ENCODE measurements around the gene HEPACAM.
"Not testable (repeated sequence)": the region's sequence is repeated elsewhere in the genome, so short reads cannot be mapped to it uniquely, and the experiment has no call there.

Gene HEPACAM

GRCh38 chr11:124935548-124936514 is at the start of gene HEPACAM:
HEPACAM (minus strand) TSS chr11:124936047; CDS start chr11:124936006, 41 bp downstream.
- TF ChIP-seq POLR2A (IDR thresholded peaks at IDR 0.05; ENCODE audit: low read depth, low read length) = no peak
- FAIRE-seq = no peak
- DNase-seq (ENCODE audit: insufficient read length, low spot score) = no peak

- no peak for TF ChIP-seq POLR2A (IDR thresholded peaks at IDR 0.05; ENCODE audit: low read depth, low read length)
- DNase-seq (ENCODE audit: insufficient read length, low spot score) = no peak
- FAIRE-seq = no peak
Observed at GRCh38 chr11:124984512-124984854, 48.6 kb upstream of the HEPACAM start.

GRCh38 chr11:124983674-124984511 is 48.0 kb upstream of the HEPACAM start:
- FAIRE-seq (no peak), DNase-seq (ENCODE audit: insufficient read length, low spot score) (no peak)
- no peak for TF ChIP-seq POLR2A (IDR thresholded peaks at IDR 0.05; ENCODE audit: low read depth, low read length)

- no peak for DNase-seq (ENCODE audit: insufficient read length, low spot score)
- FAIRE-seq = no peak
- no peak for TF ChIP-seq POLR2A (IDR thresholded peaks at IDR 0.05; ENCODE audit: low read depth, low read length)
Observed at GRCh38 chr11:124982043-124982442, 46.2 kb upstream of the HEPACAM start.

GRCh38 chr11:124978316-124978715 is 42.5 kb upstream of the HEPACAM start:
- DNase-seq (ENCODE audit: insufficient read length, low spot score) = no peak
- TF ChIP-seq POLR2A (IDR thresholded peaks at IDR 0.05; ENCODE audit: low read depth, low read length) = no peak
- no peak for FAIRE-seq

GRCh38 chr11:124977006-124977405 is 41.2 kb upstream of the HEPACAM start:
- FAIRE-seq (no peak), DNase-seq (ENCODE audit: insufficient read length, low spot score) (no peak)
- no peak for TF ChIP-seq POLR2A (IDR thresholded peaks at IDR 0.05; ENCODE audit: low read depth, low read length)

- FAIRE-seq (no peak), DNase-seq (ENCODE audit: insufficient read length, low spot score) (no peak)
- TF ChIP-seq POLR2A (IDR thresholded peaks at IDR 0.05; ENCODE audit: low read depth, low read length) = no peak
Observed at GRCh38 chr11:124976531-124976930, 40.7 kb upstream of the HEPACAM start.

GRCh38 chr11:124971810-124972209 is 36.0 kb upstream of the HEPACAM start:
- FAIRE-seq = no peak
- TF ChIP-seq POLR2A (IDR thresholded peaks at IDR 0.05; ENCODE audit: low read depth, low read length) = no peak
- DNase-seq (ENCODE audit: insufficient read length, low spot score) = no peak

- DNase-seq (ENCODE audit: insufficient read length, low spot score) (no peak), FAIRE-seq (no peak)
- no peak for TF ChIP-seq POLR2A (IDR thresholded peaks at IDR 0.05; ENCODE audit: low read depth, low read length)
Observed at GRCh38 chr11:124970925-124971324, 35.1 kb upstream of the HEPACAM start.

- not testable (repeated sequence) for DNase-seq (ENCODE audit: insufficient read length, low spot score); FAIRE-seq
Observed at GRCh38 chr11:124968197-124968596, 32.4 kb upstream of the HEPACAM start.

GRCh38 chr11:124961972-124962609 is 26.2 kb upstream of the HEPACAM start:
- TF ChIP-seq POLR2A (IDR thresholded peaks at IDR 0.05; ENCODE audit: low read depth, low read length) = no peak
- DNase-seq (ENCODE audit: insufficient read length, low spot score) = peak; percentile 17
- peak; percentile 85 for FAIRE-seq

- no peak for TF ChIP-seq POLR2A (IDR thresholded peaks at IDR 0.05; ENCODE audit: low read depth, low read length)
- FAIRE-seq = no peak
- DNase-seq (ENCODE audit: insufficient read length, low spot score) = no peak
Observed at GRCh38 chr11:124955035-124955434, 19.2 kb upstream of the HEPACAM start.

GRCh38 chr11:124954590-124954955 is 18.7 kb upstream of the HEPACAM start:
- TF ChIP-seq POLR2A (IDR thresholded peaks at IDR 0.05; ENCODE audit: low read depth, low read length) = no peak
- DNase-seq (ENCODE audit: insufficient read length, low spot score) = no peak
- FAIRE-seq = no peak
